Liver (tissue), 9 donors: Measurements from ENCODE around the gene LRRK1. TPM values are rescaled to one million over a fixed set of nuclear protein-coding genes. Genes with fewer than 3 reads are reported as not detected.

Experiments used
- DNase-seq: peaks from one replicate; pipeline ENCODE4 v3.0.0-alpha.2; 2017; ENCODE audit warnings: low spot score
- H3K27ac ChIP-seq, 2 donors: one replicate each; pipeline ENCODE4 v1.7.0; 2013; ENCODE audit warnings: inconsistent platforms in 2 of 2, low read length in 2 of 2, control low read depth in 1 of 2, low read depth in 1 of 2, mild to moderate bottlenecking in 1 of 2
- H3K27me3 ChIP-seq, 4 donors: one replicate each; pipeline versions ENCODE4 v1.6.1 to v1.7.0; 2013; ENCODE audit warnings: low read length in 3 of 4, inconsistent platforms in 1 of 4, mild to moderate bottlenecking in 1 of 4, moderate library complexity in 1 of 4; ENCODE audit not compliant: control insufficient read depth in 4 of 4, insufficient read depth in 4 of 4
- H3K36me3 ChIP-seq, 4 donors: one replicate each; pipeline versions ENCODE4 v1.6.1 to v1.7.0; 2013; ENCODE audit warnings: low read length in 3 of 4, mild to moderate bottlenecking in 3 of 4, low read depth in 1 of 4, moderate library complexity in 1 of 4; ENCODE audit not compliant: control insufficient read depth in 4 of 4, insufficient read depth in 3 of 4
- H3K4me1 ChIP-seq, 4 donors: one replicate each; pipeline versions ENCODE4 v1.6.1 to v1.7.0; 2013; ENCODE audit warnings: low read length in 3 of 4, mild to moderate bottlenecking in 3 of 4, moderate library complexity in 1 of 4; ENCODE audit not compliant: control insufficient read depth in 4 of 4, insufficient read depth in 4 of 4
- H3K4me3 ChIP-seq, 3 donors: one replicate each; pipeline versions ENCODE4 v1.6.1 to v1.7.0; 2013; ENCODE audit warnings: low read length in 3 of 3, control low read depth in 1 of 3, low read depth in 1 of 3, mild to moderate bottlenecking in 1 of 3
- H3K9ac ChIP-seq, 2 donors: one replicate each; pipeline ENCODE4 v1.7.0; 2013; ENCODE audit warnings: low read length in 2 of 2, mild to moderate bottlenecking in 2 of 2, moderate library complexity in 2 of 2, control low read depth in 1 of 2, low read depth in 1 of 2
- H3K9me3 ChIP-seq, 4 donors: one replicate each; pipeline versions ENCODE4 v1.6.1 to v1.7.0; 2013; ENCODE audit warnings: low read length in 3 of 4; ENCODE audit not compliant: control insufficient read depth in 4 of 4
- CTCF ChIP-seq: fragments of 150-350 bp; IDR thresholded peaks from 2 replicates; pipeline ENCODE4 v1.5.1; 2017; ENCODE audit warnings: improper control_type of control experiment, low read depth, low read length; ENCODE audit not compliant: missing input control
- EGR1 ChIP-seq, 2 donors: IDR thresholded peaks; 2 replicates each; pipeline ENCODE4 v1.6.1; 2016 to 2018; ENCODE audit warnings: antibody characterized with exemption in 2 of 2, low read depth in 2 of 2
- FOXA2 ChIP-seq: IDR thresholded peaks from 2 replicates; pipeline ENCODE4 v1.6.1; 2016; ENCODE audit warnings: antibody characterized with exemption
- GABPA ChIP-seq, 2 donors: IDR thresholded peaks in 1 of 2; conservative IDR thresholded peaks in 1 of 2; 2 replicates each; pipeline ENCODE4 v1.6.1; 2016; ENCODE audit warnings: antibody characterized with exemption in 2 of 2, mild to moderate bottlenecking in 1 of 2, moderate library complexity in 1 of 2
- HNF4G ChIP-seq: IDR thresholded peaks from 2 replicates; pipeline ENCODE4 v1.6.1; 2016; ENCODE audit warnings: antibody characterized with exemption
- JUND ChIP-seq, 2 donors: IDR thresholded peaks; 2 replicates each; pipeline ENCODE4 v1.6.1; 2016; ENCODE audit warnings: antibody characterized with exemption in 2 of 2
- MAX ChIP-seq: IDR thresholded peaks from 2 replicates; pipeline ENCODE4 v1.6.1; 2016; ENCODE audit warnings: antibody characterized with exemption
- NR2F2 ChIP-seq: IDR thresholded peaks from 2 replicates; pipeline ENCODE4 v1.6.1; 2016; ENCODE audit warnings: antibody characterized with exemption
- RAD21 ChIP-seq, 2 donors: IDR thresholded peaks; 2 replicates each; pipeline ENCODE4 v1.6.1; 2016; ENCODE audit warnings: antibody characterized with exemption in 2 of 2, mild to moderate bottlenecking in 2 of 2
- RXRA ChIP-seq, 2 donors: IDR thresholded peaks; 2 replicates each; pipeline ENCODE4 v1.6.1; 2017 to 2018; ENCODE audit warnings: antibody characterized with exemption in 2 of 2, mild to moderate bottlenecking in 1 of 2
- SP1 ChIP-seq: IDR thresholded peaks from 2 replicates; pipeline ENCODE4 v1.6.1; 2018; ENCODE audit warnings: antibody characterized with exemption, mild to moderate bottlenecking
- TAF1 ChIP-seq: conservative IDR thresholded peaks from 2 replicates; pipeline ENCODE4 v1.6.1; 2016; ENCODE audit warnings: antibody characterized with exemption, mild to moderate bottlenecking
- YY1 ChIP-seq: IDR thresholded peaks from 2 replicates; pipeline ENCODE4 v1.6.1; 2016; ENCODE audit warnings: antibody characterized with exemption, mild to moderate bottlenecking
- ZBTB33 ChIP-seq: IDR thresholded peaks from 2 replicates; pipeline ENCODE4 v1.6.1; 2016; ENCODE audit warnings: antibody characterized with exemption
- WGBS: extraction: QIAGEN DNeasy Blood & Tissue Kit; methylation state at CpG from one replicate; pipeline ENCODE4 v1.1.7; 2013; 5-methylcytosine and 5-hydroxymethylcytosine counted together
- polyA plus RNA-seq, 2 donors: library from polyadenylated mRNA; stranded (reverse) in 1 of 2; unstranded in 1 of 2; fragments of 200-250 nt in 1 of 2; fragments of >200 nt in 1 of 2; fragmentation: Nextera tagmentation in 1 of 2; extraction: Ambion mirVana in 1 of 2; gene quantifications; one replicate each; pipeline versions ENCODE4 v1.2.1 to v1.2.3, GENCODE V29; 2013 to 2015
- total RNA-seq, 2 donors: library from RNA; depleted of rRNA; stranded (reverse); fragments of >200 nt; gene quantifications; one replicate each; pipeline ENCODE4 v1.2.3, GENCODE V29; 2014
- TF ChIP-seq, protein P1 (sequence below): IDR thresholded peaks from 2 replicates; pipeline ENCODE4 v1.6.1; 2016; ENCODE audit warnings: antibody characterized with exemption
- TF ChIP-seq, protein P2 (sequence below): IDR thresholded peaks from 2 replicates; pipeline ENCODE4 v1.6.1; 2016; ENCODE audit warnings: antibody characterized with exemption, mild to moderate bottlenecking
- donor health status: healthy.
- donor health status: healthy.
- donor health status: healthy.
- donor health status: healthy.
- donor health status: healthy.

The LRRK1 gene
- total and polyA plus RNA-seq, 4 donors, result 1.2 to 4.4 (median 2.7) TPM

DNA sequence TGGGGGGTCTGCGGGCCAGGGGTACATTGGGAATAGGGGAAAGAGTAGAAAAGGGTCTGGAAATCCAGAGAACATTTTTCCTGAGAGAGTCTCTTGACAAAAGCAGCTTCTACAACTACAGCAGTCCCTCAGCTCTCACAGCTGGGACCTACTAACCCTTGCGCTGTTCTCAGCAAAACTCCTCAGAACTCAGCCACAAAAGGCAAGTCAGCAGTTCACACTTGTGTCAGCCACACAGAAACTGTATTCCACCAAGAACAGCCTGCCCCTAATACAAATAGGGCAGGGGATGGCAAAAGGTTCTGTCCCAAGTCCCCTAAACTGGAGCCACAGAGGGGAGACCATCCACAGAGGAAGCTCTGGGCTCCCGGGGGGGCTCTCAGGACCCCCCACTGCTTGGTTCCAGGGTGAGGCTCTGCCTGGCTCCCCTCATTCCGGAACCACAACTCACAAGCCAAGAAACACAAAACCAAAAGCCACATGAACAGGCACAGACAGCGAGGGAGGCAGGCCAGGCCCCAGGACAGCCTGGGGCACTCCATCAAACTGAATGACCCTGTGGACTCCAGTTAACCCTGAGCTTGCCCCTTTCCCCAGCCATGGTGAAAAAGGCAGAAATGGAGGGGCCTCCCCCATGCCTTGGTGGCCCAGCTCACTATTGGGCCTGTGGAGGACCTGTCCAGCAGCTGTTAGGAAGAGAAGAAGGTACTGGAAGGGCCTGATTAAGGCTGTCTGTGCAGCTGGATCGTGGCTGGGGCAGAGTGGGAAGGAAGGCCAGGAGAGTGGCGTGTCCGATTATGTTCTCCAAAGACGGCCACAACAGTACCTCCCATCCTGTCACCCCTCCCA, 170.6 kb downstream of the LRRK1 start:
- no peak for DNase-seq
- Histone ChIP-seq H3K4me1 (peaks cover 0 to 11% (median 2%) of the 10 kb centered on the region in 4 donors), H3K9ac (no peak overlapping the region), H3K4me3 (no peak overlapping the region), H3K9me3 (no peaks in the 10 kb centered on the region), H3K36me3 (no peaks in the 10 kb centered on the region), H3K27me3 (no peaks in the 10 kb centered on the region), H3K27ac (peak overlapping the region in 1 of 2 donors; percentile 26)
- TF ChIP-seq SP1, result no peak
- TF ChIP-seq JUND (IDR thresholded peaks at IDR 0.05), result no peak
- 84% methylated on average over 9 of the region's 9 CpGs for WGBS

DNA sequence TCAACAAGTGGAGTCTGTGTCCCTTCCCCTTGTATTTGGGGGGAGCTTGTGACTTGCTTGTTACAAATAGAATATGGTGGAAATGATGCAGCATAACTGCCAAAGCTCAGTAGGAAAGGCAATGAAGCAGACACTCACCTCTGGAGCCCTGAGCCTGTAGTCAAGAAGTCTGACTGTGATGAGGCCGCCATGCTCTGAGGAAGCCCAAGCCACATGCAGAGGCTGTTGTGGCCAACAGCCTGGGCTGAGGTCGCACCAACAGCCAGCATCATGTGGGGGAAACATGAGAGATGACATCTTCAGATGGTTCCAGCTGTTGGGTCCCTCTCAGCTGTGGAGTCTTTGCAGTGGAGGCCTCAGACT, 171.3 kb downstream of the LRRK1 start:
- Histone ChIP-seq H3K4me1 (peaks cover 0 to 11% (median 2%) of the 10 kb centered on the region in 4 donors), H3K9ac (no peak overlapping the region), H3K36me3 (no peaks in the 10 kb centered on the region), H3K9me3 (no peaks in the 10 kb centered on the region), H3K4me3 (no peak overlapping the region), H3K27ac (peak overlapping the region in 1 of 2 donors; percentile 26), H3K27me3 (no peaks in the 10 kb centered on the region)
- 95% methylated on average over 2 of the region's 2 CpGs for WGBS
- no peak for DNase-seq
- TF ChIP-seq HNF4G (no peak), NR2F2 (no peak), SP1 (no peak), MAX (no peak), ZBTB33 (no peak), JUND (IDR thresholded peaks at IDR 0.05) (no peak), FOXA2 (no peak), GABPA (IDR thresholded peaks at IDR 0.05 in 1 of 2, conservative IDR thresholded peaks at IDR 0.05 in 1 of 2) (no peak), RAD21 (IDR thresholded peaks at IDR 0.05) (no peak), EGR1 (IDR thresholded peaks at IDR 0.05; ENCODE audit: low read depth in 2 of 2) (no peak), CTCF (no peak), RXRA (IDR thresholded peaks at IDR 0.05) (no peak), YY1 (no peak), TAF1 (no peak)
- TF ChIP-seq, protein P1, sequence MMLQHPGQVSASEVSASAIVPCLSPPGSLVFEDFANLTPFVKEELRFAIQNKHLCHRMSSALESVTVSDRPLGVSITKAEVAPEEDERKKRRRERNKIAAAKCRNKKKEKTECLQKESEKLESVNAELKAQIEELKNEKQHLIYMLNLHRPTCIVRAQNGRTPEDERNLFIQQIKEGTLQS, result no peak
- TF ChIP-seq, protein P2, sequence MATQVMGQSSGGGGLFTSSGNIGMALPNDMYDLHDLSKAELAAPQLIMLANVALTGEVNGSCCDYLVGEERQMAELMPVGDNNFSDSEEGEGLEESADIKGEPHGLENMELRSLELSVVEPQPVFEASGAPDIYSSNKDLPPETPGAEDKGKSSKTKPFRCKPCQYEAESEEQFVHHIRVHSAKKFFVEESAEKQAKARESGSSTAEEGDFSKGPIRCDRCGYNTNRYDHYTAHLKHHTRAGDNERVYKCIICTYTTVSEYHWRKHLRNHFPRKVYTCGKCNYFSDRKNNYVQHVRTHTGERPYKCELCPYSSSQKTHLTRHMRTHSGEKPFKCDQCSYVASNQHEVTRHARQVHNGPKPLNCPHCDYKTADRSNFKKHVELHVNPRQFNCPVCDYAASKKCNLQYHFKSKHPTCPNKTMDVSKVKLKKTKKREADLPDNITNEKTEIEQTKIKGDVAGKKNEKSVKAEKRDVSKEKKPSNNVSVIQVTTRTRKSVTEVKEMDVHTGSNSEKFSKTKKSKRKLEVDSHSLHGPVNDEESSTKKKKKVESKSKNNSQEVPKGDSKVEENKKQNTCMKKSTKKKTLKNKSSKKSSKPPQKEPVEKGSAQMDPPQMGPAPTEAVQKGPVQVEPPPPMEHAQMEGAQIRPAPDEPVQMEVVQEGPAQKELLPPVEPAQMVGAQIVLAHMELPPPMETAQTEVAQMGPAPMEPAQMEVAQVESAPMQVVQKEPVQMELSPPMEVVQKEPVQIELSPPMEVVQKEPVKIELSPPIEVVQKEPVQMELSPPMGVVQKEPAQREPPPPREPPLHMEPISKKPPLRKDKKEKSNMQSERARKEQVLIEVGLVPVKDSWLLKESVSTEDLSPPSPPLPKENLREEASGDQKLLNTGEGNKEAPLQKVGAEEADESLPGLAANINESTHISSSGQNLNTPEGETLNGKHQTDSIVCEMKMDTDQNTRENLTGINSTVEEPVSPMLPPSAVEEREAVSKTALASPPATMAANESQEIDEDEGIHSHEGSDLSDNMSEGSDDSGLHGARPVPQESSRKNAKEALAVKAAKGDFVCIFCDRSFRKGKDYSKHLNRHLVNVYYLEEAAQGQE, result no peak
